Activated B cell treated with CpG ODN at 0.5 μM for 24 hours (primary cell): ENCODE measurements around the gene PLEKHA5. TPM values are rescaled to one million over a fixed set of nuclear protein-coding genes. Genes with fewer than 3 reads are reported as not detected.
"Not testable (repeated sequence)": the region's sequence is repeated elsewhere in the genome, so short reads cannot be mapped to it uniquely, and the experiment has no call there.

Experiments used
- ATAC-seq: fragments of 200-7000 bp; cut with Tn5 transposase; one replicate; pipeline ENCODE4 v1.10.0; 2021; ENCODE audit warnings: low read depth, mild to moderate bottlenecking, moderate library complexity
- CTCF ChIA-PET: fragments of 350-600 bp; sonication (Branson Sonifier 250); formaldehyde crosslinking; loops from one replicate; lab custom pipeline; 2021; ENCODE audit warnings: antibody characterized with exemption; lab: Charles Lee
- POLR2A ChIA-PET: fragments of 350-600 bp; sonication (Branson Sonifier 250); formaldehyde crosslinking; loops from one replicate; lab custom pipeline; 2021; ENCODE audit warnings: antibody characterized with exemption; lab: Charles Lee
- DNase-seq: peaks from one replicate; pipeline ENCODE4 v3.0.0; 2022
- H3K27ac Mint-ChIP-seq: one replicate; pipeline ENCODE4 v1.8.0; 2020; ENCODE audit warnings: mixed read lengths
- H3K27me3 Mint-ChIP-seq: one replicate; pipeline ENCODE4 v1.8.0; 2021; ENCODE audit warnings: mixed read lengths
- H3K36me3 Mint-ChIP-seq: one replicate; pipeline ENCODE4 v1.8.0; 2021; ENCODE audit warnings: low read depth, mixed read lengths
- H3K4me1 Mint-ChIP-seq: one replicate; pipeline ENCODE4 v1.8.0; 2021; ENCODE audit warnings: mixed read lengths
- H3K4me3 Mint-ChIP-seq: one replicate; pipeline ENCODE4 v1.8.0; 2020; ENCODE audit warnings: mild to moderate bottlenecking, mixed read lengths
- H3K9me3 Mint-ChIP-seq: one replicate; pipeline ENCODE4 v1.8.0; 2020; ENCODE audit warnings: mixed read lengths
- intact Hi-C: fragments of 100-400 bp; cut with micrococcal nuclease; formaldehyde crosslinking; loops from one replicate; pipeline ENCODE4 v1.15.1; 2024
- total RNA-seq: library from RNA; stranded (reverse); gene quantifications from 2 replicates; pipeline ENCODE4 v1.2.3, GENCODE V29; 2022
- TF ChIP-seq, protein P1 (sequence below): fragments of 200-600 bp; IDR thresholded peaks from one replicate; pipeline ENCODE4 v1.8.0; 2022; ENCODE audit warnings: antibody characterized with exemption, mild to moderate bottlenecking

The PLEKHA5 gene
- total RNA-seq, 1 donor from 2014 or later: 0.11 TPM

DNA sequence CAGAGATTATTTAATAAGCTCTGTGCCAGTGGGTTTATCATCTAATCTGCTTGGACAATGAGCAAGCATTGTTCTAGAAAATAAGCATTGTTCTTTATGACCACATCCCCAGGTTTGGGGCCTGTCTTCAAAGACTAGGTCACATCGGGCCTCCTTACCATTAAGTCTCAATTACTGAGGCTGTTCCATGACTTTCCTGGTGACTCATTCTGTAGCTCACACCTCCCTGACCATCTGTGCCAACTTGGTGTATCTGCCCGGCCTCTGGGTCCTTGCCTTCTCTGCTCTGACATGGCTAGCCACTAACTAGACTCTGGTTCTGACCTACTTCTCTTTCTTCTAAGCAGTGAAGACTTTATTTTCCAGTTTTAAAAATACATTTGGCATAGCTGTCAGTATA, 44.4 kb upstream of the PLEKHA5 start:
- H3K27me3 Mint-ChIP-seq: no peaks in the 10 kb centered on the region

DNA sequence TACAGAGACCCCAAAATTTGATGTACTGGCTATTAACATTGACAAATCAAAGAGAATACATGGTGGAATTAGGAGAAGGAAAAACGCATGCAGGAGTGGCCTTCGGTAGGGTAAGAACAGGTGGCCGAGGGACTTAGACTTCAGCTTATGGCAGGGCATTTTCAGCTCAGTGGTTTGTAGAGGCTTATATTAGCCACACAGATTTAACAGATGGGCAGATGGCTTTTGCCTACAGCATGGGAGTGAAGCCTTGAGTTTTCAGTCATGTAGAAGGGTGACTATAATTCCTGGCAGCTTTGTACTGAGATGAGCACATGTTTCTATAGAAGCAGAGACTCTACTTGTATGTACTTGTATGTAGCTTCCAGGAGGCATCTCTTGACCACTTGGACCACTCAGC, 40.9 kb upstream of the PLEKHA5 start:
- Mint-ChIP-seq H3K4me1 (no peaks in the 10 kb centered on the region), H3K27me3 (no peaks in the 10 kb centered on the region), H3K4me3 (no peak overlapping the region), H3K36me3 (no peaks in the 10 kb centered on the region), H3K27ac (no peak overlapping the region), H3K9me3 (peaks cover 2% of the 10 kb centered on the region)
- DNase-seq (no peak), ATAC-seq (no peak)
- TF ChIP-seq, protein P1, sequence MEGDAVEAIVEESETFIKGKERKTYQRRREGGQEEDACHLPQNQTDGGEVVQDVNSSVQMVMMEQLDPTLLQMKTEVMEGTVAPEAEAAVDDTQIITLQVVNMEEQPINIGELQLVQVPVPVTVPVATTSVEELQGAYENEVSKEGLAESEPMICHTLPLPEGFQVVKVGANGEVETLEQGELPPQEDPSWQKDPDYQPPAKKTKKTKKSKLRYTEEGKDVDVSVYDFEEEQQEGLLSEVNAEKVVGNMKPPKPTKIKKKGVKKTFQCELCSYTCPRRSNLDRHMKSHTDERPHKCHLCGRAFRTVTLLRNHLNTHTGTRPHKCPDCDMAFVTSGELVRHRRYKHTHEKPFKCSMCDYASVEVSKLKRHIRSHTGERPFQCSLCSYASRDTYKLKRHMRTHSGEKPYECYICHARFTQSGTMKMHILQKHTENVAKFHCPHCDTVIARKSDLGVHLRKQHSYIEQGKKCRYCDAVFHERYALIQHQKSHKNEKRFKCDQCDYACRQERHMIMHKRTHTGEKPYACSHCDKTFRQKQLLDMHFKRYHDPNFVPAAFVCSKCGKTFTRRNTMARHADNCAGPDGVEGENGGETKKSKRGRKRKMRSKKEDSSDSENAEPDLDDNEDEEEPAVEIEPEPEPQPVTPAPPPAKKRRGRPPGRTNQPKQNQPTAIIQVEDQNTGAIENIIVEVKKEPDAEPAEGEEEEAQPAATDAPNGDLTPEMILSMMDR: no peak
- CTCF ChIA-PET: no interaction called here
- intact Hi-C loops: no loop called here
- POLR2A ChIA-PET: no interaction called here

More for the DNA sequence above, 44.4 kb upstream of the PLEKHA5 start:
- no peak overlapping the region for H3K4me3 Mint-ChIP-seq
- no peak overlapping the region for H3K27ac Mint-ChIP-seq
- no peaks in the 10 kb centered on the region for H3K36me3 Mint-ChIP-seq
- TF ChIP-seq, protein P1: no peak
- peaks cover 7% of the 10 kb centered on the region for H3K9me3 Mint-ChIP-seq
- POLR2A ChIA-PET: no interaction called here
- intact Hi-C loops: no loop called here
- ATAC-seq: no peak
- no peak for DNase-seq
- H3K4me1 Mint-ChIP-seq: no peaks in the 10 kb centered on the region
- CTCF ChIA-PET: no interaction called here

DNA sequence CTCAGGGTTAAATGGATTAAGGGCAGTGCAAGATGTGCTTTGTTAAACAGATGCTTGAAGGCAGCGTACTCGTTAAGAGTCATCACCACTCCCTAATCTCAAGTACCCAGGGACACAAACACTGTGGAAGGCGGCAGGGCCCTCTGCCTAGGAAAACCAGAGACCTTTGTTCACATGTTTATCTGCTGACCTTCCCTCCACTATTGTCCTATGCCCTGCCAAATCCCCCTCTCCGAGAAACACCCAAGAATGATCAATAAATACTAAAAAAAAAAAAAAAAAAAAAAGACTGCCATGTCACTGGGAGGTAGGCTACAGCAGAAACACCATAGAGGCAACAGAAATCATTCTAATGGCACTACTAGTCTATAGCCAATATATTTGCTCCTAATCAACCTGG, 37.1 kb upstream of the PLEKHA5 start:
- H3K36me3 Mint-ChIP-seq, POLR2A ChIA-PET, H3K9me3 Mint-ChIP-seq, ATAC-seq, H3K4me1 Mint-ChIP-seq, DNase-seq, CTCF ChIA-PET, intact Hi-C loops, H3K27me3 Mint-ChIP-seq, H3K27ac Mint-ChIP-seq, H3K4me3 Mint-ChIP-seq: not testable (repeated sequence)

DNA sequence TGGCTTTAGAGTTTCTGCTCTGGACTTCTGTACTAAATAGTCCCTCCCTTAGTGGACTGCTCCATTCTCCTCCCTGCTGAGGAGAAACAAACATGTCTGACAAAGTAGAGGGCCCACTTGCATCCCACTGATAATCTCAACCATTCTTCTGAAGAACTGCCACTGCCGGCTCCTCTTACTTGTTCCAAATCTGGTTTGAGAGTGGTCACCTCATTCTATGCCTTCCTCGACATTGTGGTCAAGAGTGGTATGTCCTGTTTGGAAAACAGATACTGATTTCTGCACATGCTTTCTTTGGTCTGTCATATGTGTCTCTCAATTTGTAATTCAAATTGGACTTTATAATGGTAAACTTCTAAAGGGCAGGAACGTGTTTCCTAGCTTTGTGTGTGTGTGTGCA, 36.3 kb upstream of the PLEKHA5 start:
- Mint-ChIP-seq H3K27ac (no peak overlapping the region), H3K9me3 (peaks cover 2% of the 10 kb centered on the region), H3K4me1 (no peaks in the 10 kb centered on the region), H3K4me3 (no peak overlapping the region), H3K36me3 (no peaks in the 10 kb centered on the region), H3K27me3 (no peaks in the 10 kb centered on the region)
- ChIA-PET CTCF (no interaction called here), POLR2A (no interaction called here)
- intact Hi-C loops: no loop called here
- ATAC-seq (no peak), DNase-seq (no peak)
- TF ChIP-seq, protein P1: no peak

DNA sequence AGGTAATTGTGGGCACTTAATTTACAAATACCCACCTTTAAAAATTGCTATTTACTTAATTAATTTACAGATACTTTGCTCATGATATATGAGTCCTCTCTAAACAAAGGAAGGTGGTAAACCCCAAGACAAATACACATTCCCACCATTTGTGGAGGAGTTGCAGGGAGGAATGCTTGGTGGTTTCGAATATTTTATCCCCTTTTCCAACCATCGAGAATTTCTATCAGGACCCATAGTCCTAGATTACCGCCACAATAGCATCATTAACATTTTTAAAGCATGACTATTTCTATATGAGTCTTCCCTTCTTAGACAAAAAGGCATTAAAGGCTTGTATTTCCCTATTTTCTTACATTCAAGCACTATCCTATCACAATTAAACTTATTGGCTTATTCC, 34.2 kb upstream of the PLEKHA5 start:
- H3K27ac Mint-ChIP-seq: no peak overlapping the region
- ATAC-seq (no peak), DNase-seq (no peak)
- no peak overlapping the region for H3K4me3 Mint-ChIP-seq
- no peaks in the 10 kb centered on the region for H3K4me1 Mint-ChIP-seq
- no peaks in the 10 kb centered on the region for H3K36me3 Mint-ChIP-seq
- ChIA-PET CTCF (no interaction called here), POLR2A (no interaction called here)
- H3K9me3 Mint-ChIP-seq: peaks cover 2% of the 10 kb centered on the region
- TF ChIP-seq, protein P1: no peak
- H3K27me3 Mint-ChIP-seq: no peaks in the 10 kb centered on the region
- intact Hi-C loops: no loop called here
